OCI-LY7 (cell line): ENCODE measurements around the gene GSC2. TPM values are rescaled to one million over a fixed set of nuclear protein-coding genes. Genes with fewer than 3 reads are reported as not detected.

Source experiments
- BruUV-seq: library from RNA; stranded (reverse); fragments of 400-500 nt; replicated peaks from 2 replicates; lab custom pipeline; 2021; lab: Mats Ljungman, UMichigan
- CTCF ChIA-PET: fragments of 300-600 bp; sonication (Branson Sonifier 250); formaldehyde crosslinking; loops from one replicate; lab custom pipeline; 2022; ENCODE audit warnings: antibody characterized with exemption; ENCODE audit not compliant: unreplicated experiment; lab: Charles Lee
- POLR2A ChIA-PET: fragments of 300-600 bp; sonication (Branson Sonifier 250); formaldehyde crosslinking; loops from one replicate; lab custom pipeline; 2022; ENCODE audit warnings: antibody characterized with exemption; lab: Charles Lee
- DNase-seq: peaks from one replicate; pipeline ENCODE4 v3.0.0-alpha.2; 2015; ENCODE audit warnings: low spot score
- H2AFZ ChIP-seq: fragments of 200-600 bp; sonication (generic), shearing (Covaris generic); 2 replicates; pipeline ENCODE4 v1.6.1; 2014; ENCODE audit warnings: mild to moderate bottlenecking, antibody characterized with exemption, low read length, moderate library complexity
- H3K27ac ChIP-seq: fragments of 200-600 bp; sonication (generic); 2 replicates; pipeline ENCODE4 v1.5.1; 2014; ENCODE audit warnings: mixed run types, low read depth, mild to moderate bottlenecking, moderate library complexity, low read length, inconsistent platforms; ENCODE audit not compliant: poor library complexity, severe bottlenecking
- H3K36me3 ChIP-seq: fragments of 200-600 bp; sonication (generic); 2 replicates; pipeline ENCODE4 v1.6.1; 2014; ENCODE audit warnings: mild to moderate bottlenecking, antibody characterized with exemption, low read length, moderate library complexity, mixed read lengths; ENCODE audit not compliant: insufficient read depth
- H3K4me1 ChIP-seq: fragments of 200-600 bp; sonication (generic); 2 replicates; pipeline ENCODE4 v1.5.1; 2014; ENCODE audit warnings: mild to moderate bottlenecking, low read length; ENCODE audit not compliant: insufficient read depth, poor library complexity, severe bottlenecking
- H3K4me2 ChIP-seq: fragments of 200-600 bp; sonication (generic); 2 replicates; pipeline ENCODE4 v1.6.1; 2014; ENCODE audit warnings: mild to moderate bottlenecking, low read length
- H3K4me3 ChIP-seq: fragments of 200-600 bp; sonication (generic); 2 replicates; pipeline ENCODE4 v1.5.1; 2014; ENCODE audit warnings: mild to moderate bottlenecking, low read depth, low read length; ENCODE audit not compliant: poor library complexity, severe bottlenecking
- H3K79me2 ChIP-seq: fragments of 200-600 bp; sonication (generic); 2 replicates; pipeline ENCODE4 v1.6.1; 2016; ENCODE audit warnings: low read depth, mild to moderate bottlenecking, low read length, moderate library complexity, mixed read lengths; ENCODE audit not compliant: insufficient read depth
- H3K9me2 ChIP-seq: fragments of 200-600 bp; sonication (generic); 2 replicates; pipeline ENCODE4 v1.6.1; 2016; ENCODE audit warnings: mild to moderate bottlenecking, low read length, mixed read lengths; ENCODE audit not compliant: insufficient read depth
- H3K9me3 ChIP-seq: fragments of 200-600 bp; sonication (generic); 2 replicates; pipeline ENCODE4 v1.6.1; 2014; ENCODE audit warnings: mild to moderate bottlenecking, mixed run types, low read length, mixed read lengths
- H4K20me1 ChIP-seq: fragments of 200-600 bp; sonication (generic); 2 replicates; pipeline ENCODE4 v1.6.1; 2014; ENCODE audit warnings: mild to moderate bottlenecking, antibody characterized with exemption, low read length, moderate library complexity, mixed read lengths; ENCODE audit not compliant: insufficient read depth
- CTCF ChIP-seq: fragments of 200-600 bp; sonication (generic); conservative IDR thresholded peaks from 2 replicates; pipeline ENCODE4 v1.5.1; 2014; ENCODE audit warnings: mild to moderate bottlenecking, antibody characterized with exemption, low read length, moderate library complexity, mixed read lengths
- EZH2phosphoT487 ChIP-seq: fragments of 200-600 bp; sonication (generic); IDR thresholded peaks from 2 replicates; pipeline ENCODE4 v1.6.1; 2018; ENCODE audit warnings: low read depth, borderline replicate concordance, mild to moderate bottlenecking, mixed run types, antibody characterized with exemption, low read length, moderate library complexity, mixed read lengths
- intact Hi-C: fragments of 100-400 bp; cut with micrococcal nuclease; formaldehyde crosslinking; loops from one replicate; pipeline ENCODE4 v1.10.0; 2022; ENCODE audit not compliant: unreplicated experiment
- total RNA-seq, 2 experiments: library from RNA; depleted of rRNA in 1 of 2; stranded (reverse); fragments of >200 nt in 1 of 2; shearing (Covaris generic) in 1 of 2; gene quantifications; 2 replicates each; pipeline ENCODE4 v1.2.3, GENCODE V29; 2014 to 2022

The GSC2 gene
- total RNA-seq, 2 experiments from 2014 or later = not detected

DNA sequence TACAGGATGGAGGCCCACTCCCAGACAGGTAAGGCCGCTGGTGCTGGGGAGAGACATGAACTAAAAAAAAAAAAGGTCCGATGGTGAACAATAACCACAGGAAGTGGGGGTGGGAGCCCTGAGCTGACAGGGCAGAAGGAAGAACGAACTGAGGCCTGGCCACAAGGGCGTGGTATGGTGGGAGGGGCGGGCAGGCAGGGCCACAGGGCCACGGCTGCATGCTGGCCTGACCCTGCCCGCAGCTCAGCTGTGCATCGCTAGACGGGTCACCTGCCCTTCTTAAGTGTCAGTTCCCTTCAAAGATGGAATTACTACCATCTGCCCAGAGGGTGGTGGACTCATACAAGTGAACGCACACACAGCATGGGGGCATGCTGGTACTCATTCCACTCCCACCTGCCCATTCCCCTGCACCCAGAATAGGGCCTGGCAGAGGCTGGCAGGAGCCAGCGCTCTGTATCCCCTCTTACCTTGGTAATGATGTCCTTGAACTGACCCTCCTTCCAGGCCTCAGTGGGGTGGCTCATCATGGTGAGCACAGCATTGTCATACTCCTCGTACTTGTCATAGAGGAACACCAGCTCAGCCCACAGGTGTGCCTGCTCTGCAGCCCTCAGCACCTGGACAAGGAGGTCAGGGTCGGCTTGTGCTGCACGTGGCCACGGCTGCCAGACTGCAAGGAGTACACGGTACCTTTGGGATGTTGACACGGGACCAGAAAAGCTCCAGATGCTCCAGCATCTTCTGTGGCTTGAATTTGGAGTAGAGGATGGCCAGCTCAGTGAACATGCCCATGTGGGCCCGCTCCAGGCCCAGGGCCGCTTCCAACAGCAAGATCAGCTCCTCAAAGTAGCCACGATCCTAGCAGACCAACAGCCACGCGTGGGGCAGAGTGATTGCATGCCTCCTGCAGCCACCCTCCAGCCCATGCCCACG is 46.0 kb upstream of the GSC2 start:
- Histone ChIP-seq H3K27ac (no peak overlapping the region), H2AFZ (peak overlapping the region; percentile 50; the same call in 1 of the 2 replicates), H3K79me2 (no peaks in the 10 kb centered on the region), H3K4me1 (peaks cover 9% of the 10 kb centered on the region), H3K36me3 (no peaks in the 10 kb centered on the region), H3K9me3 (no peaks in the 10 kb centered on the region), H3K4me3 (no peak overlapping the region), H3K9me2 (no peaks in the 10 kb centered on the region), H4K20me1 (no peaks in the 10 kb centered on the region), H3K4me2 (peak overlapping the region; percentile 36; the same call in 1 of the 2 replicates)
- peak; percentile 51 for DNase-seq
- BruUV-seq = no TSS peak
- ChIA-PET POLR2A (interaction anchor here (1.0 kb wide), 1 partner anchor 17 kb away, joined by 3 read pairs; no protein-coding TSS in a partner anchor), CTCF (no interaction called here)
- intact Hi-C loops = no loop called here
- no peak for TF ChIP-seq EZH2phosphoT487
- no peak for TF ChIP-seq CTCF

GRCh38 chr22:19194766-19195536 is 44.9 kb upstream of the GSC2 start:
- no peaks in the 10 kb centered on the region for H3K9me3 ChIP-seq
- POLR2A ChIA-PET = interaction anchor here (0.6 to 1.0 kb wide), 2 partner anchors 11 to 50 kb away, joined by 3 read pairs; no protein-coding TSS in a partner anchor
- no peak overlapping the region for H3K27ac ChIP-seq
- H3K4me2 ChIP-seq = peak overlapping the region; percentile 36; the same call in 1 of the 2 replicates
- CTCF ChIA-PET = no interaction called here
- H3K79me2 ChIP-seq = no peaks in the 10 kb centered on the region
- H3K4me1 ChIP-seq = peaks cover 9% of the 10 kb centered on the region
- H4K20me1 ChIP-seq = no peaks in the 10 kb centered on the region
- no peak for DNase-seq
- H2AFZ ChIP-seq = peak overlapping the region; percentile 50; the same call in 1 of the 2 replicates
- intact Hi-C loops = no loop called here
- no peaks in the 10 kb centered on the region for H3K9me2 ChIP-seq
- H3K4me3 ChIP-seq = no peak overlapping the region
- no peak for TF ChIP-seq EZH2phosphoT487
- no peak for TF ChIP-seq CTCF
- H3K36me3 ChIP-seq = no peaks in the 10 kb centered on the region
- BruUV-seq = no TSS peak
